HG03066 (cell line): ENCODE results near the gene SYDE2.
"Not testable (repeated sequence)": the region's sequence is repeated elsewhere in the genome, so short reads cannot be mapped to it uniquely, and the experiment has no call there.

Experiments used
- ATAC-seq: cut with Tn5 transposase; IDR thresholded peaks from one replicate; pipeline ENCODE4 v1.9.1; 2021; ENCODE audit warnings: low read depth; ENCODE audit not compliant: unreplicated experiment

SYDE2 gene, protein sequence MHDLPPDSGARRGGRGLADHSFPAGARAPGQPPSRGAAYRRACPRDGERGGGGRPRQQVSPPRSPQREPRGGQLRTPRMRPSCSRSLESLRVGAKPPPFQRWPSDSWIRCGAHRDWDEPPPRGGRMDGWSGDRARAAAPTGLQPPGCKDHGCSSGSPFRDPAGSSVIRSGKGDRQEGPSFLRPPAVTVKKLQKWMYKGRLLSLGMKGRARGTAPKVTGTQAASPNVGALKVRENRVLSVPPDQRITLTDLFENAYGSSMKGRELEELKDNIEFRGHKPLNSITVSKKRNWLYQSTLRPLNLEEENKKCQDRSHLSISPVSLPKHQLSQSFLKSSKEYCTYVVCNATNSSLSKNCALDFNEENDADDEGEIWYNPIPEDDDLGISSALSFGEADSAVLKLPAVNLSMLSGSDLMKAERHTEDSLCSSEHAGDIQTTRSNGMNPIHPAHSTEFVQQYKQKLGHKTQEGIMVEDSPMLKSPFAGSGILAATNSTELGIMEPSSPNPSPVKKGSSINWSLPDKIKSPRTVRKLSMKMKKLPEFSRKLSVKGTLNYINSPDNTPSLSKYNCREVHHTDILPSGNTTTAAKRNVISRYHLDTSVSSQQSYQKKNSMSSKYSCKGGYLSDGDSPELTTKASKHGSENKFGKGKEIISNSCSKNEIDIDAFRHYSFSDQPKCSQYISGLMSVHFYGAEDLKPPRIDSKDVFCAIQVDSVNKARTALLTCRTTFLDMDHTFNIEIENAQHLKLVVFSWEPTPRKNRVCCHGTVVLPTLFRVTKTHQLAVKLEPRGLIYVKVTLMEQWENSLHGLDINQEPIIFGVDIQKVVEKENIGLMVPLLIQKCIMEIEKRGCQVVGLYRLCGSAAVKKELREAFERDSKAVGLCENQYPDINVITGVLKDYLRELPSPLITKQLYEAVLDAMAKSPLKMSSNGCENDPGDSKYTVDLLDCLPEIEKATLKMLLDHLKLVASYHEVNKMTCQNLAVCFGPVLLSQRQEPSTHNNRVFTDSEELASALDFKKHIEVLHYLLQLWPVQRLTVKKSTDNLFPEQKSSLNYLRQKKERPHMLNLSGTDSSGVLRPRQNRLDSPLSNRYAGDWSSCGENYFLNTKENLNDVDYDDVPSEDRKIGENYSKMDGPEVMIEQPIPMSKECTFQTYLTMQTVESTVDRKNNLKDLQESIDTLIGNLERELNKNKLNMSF

DNA sequence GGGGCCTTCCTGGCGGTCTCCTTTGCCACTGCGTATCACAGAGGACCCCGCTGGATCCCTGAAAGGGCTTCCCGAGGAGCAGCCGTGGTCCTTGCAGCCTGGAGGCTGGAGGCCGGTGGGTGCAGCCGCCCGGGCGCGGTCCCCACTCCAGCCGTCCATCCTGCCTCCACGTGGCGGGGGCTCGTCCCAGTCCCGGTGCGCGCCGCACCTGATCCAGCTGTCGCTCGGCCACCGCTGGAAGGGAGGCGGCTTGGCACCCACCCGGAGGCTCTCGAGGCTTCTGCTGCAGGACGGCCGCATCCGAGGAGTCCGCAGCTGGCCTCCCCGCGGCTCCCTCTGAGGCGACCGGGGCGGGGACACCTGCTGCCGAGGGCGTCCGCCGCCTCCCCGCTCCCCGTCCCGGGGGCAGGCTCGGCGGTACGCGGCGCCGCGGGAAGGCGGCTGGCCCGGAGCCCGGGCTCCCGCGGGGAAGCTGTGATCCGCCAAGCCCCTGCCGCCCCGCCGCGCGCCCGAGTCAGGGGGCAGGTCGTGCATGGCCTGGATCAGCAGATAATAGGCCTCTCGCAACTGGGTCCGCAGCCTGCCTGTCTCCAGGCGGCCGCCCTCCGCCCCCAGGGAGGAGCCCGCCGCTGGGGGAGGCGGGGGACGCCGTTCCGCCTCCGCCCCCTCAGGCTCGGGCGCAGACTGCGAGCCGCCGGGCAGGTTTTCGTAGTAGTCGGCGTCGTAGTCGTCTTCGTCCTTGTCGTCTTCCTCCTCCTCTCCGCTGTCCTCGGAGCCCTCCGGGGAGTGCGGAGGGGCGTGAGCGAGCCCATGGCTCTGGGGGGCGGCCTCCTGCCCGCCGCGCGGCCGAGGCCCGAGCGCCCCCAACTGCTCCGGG, at the start of gene SYDE2:
Gene SYDE2 (minus strand): TSS at position 554 of the 877 bp plus-strand sequence. CDS start 20 bp downstream, at position 534.
- peak; percentile 66 for ATAC-seq

- not testable (repeated sequence) for ATAC-seq
Observed at GRCh38 chr1:85249042-85249441, 48.2 kb upstream of the SYDE2 start.

- ATAC-seq = no peak
Observed at GRCh38 chr1:85245891-85246290, 45.1 kb upstream of the SYDE2 start.

GRCh38 chr1:85245456-85245855, 44.6 kb upstream of the SYDE2 start:
- no peak for ATAC-seq

DNA sequence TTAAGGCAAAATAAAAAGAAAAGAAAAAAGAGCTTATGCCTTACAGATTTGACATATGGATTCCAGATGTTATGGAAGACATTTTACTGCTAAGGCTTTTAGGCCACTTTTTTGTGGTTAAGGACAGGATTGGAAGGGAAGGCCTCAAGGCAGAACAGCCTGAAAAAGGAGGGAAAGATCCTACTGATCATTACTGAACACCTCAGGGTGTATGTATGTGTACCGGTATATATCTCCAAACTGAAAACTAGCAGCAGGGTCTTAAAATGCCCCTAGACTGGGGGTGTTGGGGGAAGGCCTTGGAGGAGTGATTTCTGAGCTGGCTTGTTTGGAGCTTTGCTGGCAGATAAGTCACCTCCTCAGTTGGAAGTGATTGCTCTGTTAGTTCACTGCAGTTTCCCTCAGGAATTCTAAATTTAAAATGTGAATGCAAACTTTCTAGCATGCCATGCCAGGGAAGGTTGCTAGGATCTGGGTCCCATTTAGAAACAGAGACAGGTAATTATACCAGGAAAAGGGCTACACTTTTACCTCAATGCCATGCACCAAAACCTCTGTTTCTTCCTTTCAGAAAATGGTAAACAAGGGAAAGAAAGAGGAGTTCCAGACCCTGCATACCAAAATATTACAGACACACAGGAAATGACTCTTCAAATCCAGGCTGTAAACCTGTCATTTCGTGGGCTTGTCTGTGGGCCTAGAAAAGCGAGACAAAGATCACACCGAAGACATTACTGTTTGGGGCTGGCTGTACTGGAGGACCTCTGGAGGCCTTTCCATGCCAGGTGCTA, 43.6 kb upstream of the SYDE2 start:
- no peak for ATAC-seq

DNA sequence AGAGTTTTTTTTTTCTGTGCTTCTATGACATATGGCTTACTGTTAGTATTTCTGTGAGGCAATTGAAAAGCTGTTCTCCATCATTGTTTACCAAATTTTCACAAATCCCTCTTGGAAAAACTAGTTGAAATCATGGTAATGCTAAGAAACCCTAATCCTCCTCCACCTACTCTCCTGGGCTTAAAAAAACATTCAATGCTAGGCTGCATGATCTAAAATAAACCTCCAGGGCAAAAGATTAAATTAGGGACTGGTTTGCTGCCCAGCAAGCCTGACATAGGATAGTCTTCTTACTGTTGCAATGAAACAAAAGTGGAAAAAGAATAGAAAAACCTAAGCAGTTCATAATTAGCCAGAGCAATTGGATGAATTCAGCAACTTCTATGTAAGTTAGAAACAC, 42.6 kb upstream of the SYDE2 start:
- ATAC-seq = no peak

- ATAC-seq = no peak
Observed at GRCh38 chr1:85240643-85241042, 39.8 kb upstream of the SYDE2 start.

DNA sequence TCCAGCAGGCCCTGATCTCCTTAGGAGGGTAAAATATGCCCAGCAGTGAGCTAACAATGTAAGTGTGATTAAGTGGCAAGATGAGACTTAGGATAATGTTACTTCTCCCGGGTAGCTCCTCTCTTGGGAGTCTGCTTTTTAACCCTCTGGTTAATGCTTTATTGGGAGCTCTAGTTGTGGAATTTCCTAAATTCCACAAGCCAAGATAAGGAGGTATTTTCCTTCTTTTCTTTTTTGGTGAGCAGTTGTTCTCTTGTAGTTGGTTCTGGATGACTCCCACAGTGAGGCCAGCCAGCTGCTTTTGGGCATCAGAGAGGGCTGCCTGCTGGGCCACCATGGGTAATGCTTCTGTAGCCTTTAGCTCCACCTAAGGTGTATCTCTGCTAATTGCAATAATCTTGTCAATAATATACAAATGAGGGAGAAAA, 39.4 kb upstream of the SYDE2 start:
- ATAC-seq = no peak

DNA sequence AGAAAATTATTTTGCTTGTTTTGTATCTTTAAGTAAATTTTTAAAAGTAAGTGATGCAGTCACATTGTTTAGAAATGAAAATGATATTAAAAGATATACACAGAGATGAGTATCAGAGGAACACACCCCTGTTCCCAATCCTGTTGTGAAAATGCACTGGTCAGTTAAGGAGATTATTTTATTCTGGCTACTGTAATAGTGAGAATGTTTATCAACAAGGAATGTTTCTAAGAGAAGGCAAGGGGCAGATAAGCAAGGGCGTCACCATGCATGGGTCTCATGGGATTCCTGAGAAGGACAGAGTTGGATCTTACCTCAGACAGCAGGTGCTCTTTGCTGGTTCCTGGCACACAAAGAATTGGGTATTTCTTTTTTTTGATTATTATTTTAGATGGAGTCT, 36.8 kb upstream of the SYDE2 start:
- ATAC-seq = no peak

GRCh38 chr1:85230305-85230977, 29.6 kb upstream of the SYDE2 start:
- no peak for ATAC-seq

DNA sequence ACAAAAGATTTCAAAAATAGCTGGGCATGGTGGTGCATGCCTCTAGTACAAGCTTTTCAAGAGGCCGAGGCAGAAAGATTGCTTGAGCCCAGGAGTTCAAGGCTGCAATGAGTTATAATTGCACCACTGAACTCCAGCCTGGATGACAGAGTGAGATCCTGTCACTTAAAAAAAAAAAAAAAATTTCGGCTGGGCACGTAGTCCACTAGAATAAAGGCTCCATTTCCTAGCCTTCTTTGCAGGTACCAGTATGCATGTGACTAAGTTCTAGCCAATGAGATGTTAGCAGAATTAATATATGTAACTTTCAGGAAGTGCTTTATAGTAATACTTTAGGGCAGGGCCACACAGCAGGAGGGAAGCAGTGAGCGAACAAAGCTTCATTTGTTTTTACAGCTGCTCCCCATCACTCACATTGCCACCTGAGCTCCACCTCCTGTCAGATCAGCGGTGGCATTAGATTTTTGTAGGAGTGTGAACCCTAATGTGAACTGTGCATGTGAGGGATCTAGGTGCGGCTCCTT, 28.8 kb upstream of the SYDE2 start:
- no peak for ATAC-seq

- no peak for ATAC-seq
Observed at GRCh38 chr1:85228972-85229371, 28.2 kb upstream of the SYDE2 start.

- no peak for ATAC-seq
Observed at GRCh38 chr1:85225624-85226380, 25.0 kb upstream of the SYDE2 start.

DNA sequence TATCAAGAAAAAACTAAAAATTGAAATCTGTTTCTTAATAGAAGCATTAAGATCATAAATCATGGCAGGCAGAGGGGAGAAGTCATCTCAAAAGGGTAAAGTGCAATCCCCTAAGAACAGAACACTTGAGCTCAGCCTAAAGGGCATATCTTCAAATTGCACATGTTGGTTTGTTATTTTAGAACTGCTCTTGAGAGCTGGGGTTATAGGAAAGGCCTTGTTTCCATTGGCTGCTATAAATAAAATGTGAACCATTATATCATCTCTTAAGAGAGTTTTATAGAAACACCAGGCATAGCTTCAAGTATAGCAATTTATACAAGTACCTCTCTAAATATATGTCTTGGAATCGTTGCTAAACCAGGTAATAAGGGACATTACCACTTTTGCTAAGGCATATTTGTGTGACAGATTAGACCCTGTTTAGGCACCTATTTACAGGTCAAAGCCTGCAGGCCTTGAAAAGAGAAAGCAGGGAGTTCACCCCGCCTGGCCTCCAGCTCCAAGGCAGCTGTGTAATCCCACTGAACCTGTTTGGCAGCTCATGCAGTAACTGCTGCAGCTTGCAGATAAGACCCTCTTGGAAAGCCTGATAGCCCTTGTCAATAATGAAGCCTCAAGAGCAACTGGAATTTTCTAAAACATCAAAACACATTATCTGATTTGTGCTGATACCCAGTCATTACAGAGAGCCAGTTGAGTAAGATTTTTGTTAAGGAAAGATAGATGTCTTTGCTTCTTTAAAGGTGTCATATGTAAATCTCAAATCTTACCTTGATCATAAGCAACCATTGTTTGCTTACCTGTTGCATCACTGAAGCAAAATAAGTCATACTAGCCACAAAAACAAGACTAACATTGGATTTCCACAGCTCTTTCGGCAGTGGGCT, 24.2 kb upstream of the SYDE2 start:
- ATAC-seq = no peak

DNA sequence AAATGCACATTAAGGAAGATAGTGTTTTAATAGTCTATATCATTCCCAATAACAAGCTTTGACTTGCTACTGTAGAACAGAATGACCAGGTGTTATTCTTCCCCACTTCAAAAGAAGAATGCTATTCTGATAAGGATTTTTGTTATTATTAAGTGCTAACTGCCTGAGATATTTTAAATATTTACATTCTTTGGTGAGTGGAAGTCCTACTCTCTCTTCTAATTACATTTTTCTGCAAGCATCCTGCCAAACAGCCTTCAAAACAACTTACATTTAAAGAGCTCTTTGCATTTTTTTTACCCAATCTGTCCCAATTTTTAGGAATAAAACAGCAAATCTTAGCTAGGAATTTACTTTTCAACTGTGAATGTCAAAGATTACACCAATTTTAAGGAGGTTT, 23.5 kb upstream of the SYDE2 start:
- no peak for ATAC-seq

- no peak for ATAC-seq
Observed at GRCh38 chr1:85223334-85223733, 22.5 kb upstream of the SYDE2 start.

DNA sequence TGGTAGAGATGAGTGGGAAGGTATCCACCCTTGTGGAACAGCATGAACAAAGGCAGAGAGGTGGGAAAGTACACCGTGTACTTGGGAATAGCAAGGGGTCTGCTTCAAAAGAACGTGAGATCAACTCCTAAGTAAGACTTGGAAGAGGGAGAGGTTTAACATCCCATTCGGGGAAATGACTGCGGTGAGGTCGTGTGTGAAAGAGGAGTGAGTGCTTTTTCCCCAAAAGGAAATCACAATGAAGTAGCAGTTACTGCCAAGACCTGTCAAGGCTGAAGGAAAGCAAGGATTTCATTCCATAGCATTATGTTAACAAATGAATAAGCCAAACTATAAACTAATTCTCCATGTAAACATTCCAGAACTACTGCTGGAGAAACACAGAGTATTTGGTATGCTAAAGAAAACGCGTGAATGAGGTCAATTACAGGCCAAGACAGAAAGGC, 20.0 kb upstream of the SYDE2 start:
- ATAC-seq = no peak
